Measurements from ENCODE around the gene PGAM4.
"Not testable (repeated sequence)": the region's sequence is repeated elsewhere in the genome, so short reads cannot be mapped to it uniquely, and the experiment has no call there.

The PGAM4 gene

GRCh38 chrX:77969538-77969937 is at the start of gene PGAM4:
PGAM4 (minus strand) TSS chrX:77969638; CDS start chrX:77969638, 0 bp downstream.
- DNase-seq (ENCODE audit: low read depth): no peak

GRCh38 chrX:78011846-78012245 is 42.4 kb upstream of the PGAM4 start:
- DNase-seq (ENCODE audit: low read depth): peak; percentile 55

- no peak for DNase-seq (ENCODE audit: low read depth)
Observed at GRCh38 chrX:77979870-77980269, 10.4 kb upstream of the PGAM4 start.

- no peak for DNase-seq (ENCODE audit: low read depth)
Observed at GRCh38 chrX:77977518-77977917, 8.1 kb upstream of the PGAM4 start.

GRCh38 chrX:77977095-77977494 is 7.7 kb upstream of the PGAM4 start:
- DNase-seq (ENCODE audit: low read depth): no peak

GRCh38 chrX:77975755-77976154 is 6.3 kb upstream of the PGAM4 start:
- DNase-seq (ENCODE audit: low read depth): peak; percentile 40

- no peak for DNase-seq (ENCODE audit: low read depth)
Observed at GRCh38 chrX:77967631-77968030, 1.8 kb downstream of the PGAM4 start.

- DNase-seq (ENCODE audit: low read depth): no peak
Observed at GRCh38 chrX:77966361-77966760, 3.1 kb downstream of the PGAM4 start.

- DNase-seq (ENCODE audit: low read depth): peak; percentile 33
Observed at GRCh38 chrX:77962068-77962902, 7.2 kb downstream of the PGAM4 start.

GRCh38 chrX:77961063-77961462 is 8.4 kb downstream of the PGAM4 start:
- no peak for DNase-seq (ENCODE audit: low read depth)

- DNase-seq (ENCODE audit: low read depth): no peak
Observed at GRCh38 chrX:77960567-77960966, 8.9 kb downstream of the PGAM4 start.

GRCh38 chrX:77953708-77954107 is 15.7 kb downstream of the PGAM4 start:
- DNase-seq (ENCODE audit: low read depth): peak; percentile 43

GRCh38 chrX:77953302-77953701 is 16.1 kb downstream of the PGAM4 start:
- DNase-seq (ENCODE audit: low read depth): peak; percentile 12

GRCh38 chrX:77952173-77952572 is 17.3 kb downstream of the PGAM4 start:
- no peak for DNase-seq (ENCODE audit: low read depth)

- DNase-seq (ENCODE audit: low read depth): no peak
Observed at GRCh38 chrX:77949840-77950239, 19.6 kb downstream of the PGAM4 start.

GRCh38 chrX:77946571-77946970 is 22.9 kb downstream of the PGAM4 start:
- no peak for DNase-seq (ENCODE audit: low read depth)

- DNase-seq (ENCODE audit: low read depth): no peak
Observed at GRCh38 chrX:77945910-77946545, 23.4 kb downstream of the PGAM4 start.

- DNase-seq (ENCODE audit: low read depth): not testable (repeated sequence)
Observed at GRCh38 chrX:77945031-77945430, 24.4 kb downstream of the PGAM4 start.

- no peak for DNase-seq (ENCODE audit: low read depth)
Observed at GRCh38 chrX:77938083-77938680, 31.3 kb downstream of the PGAM4 start.

- DNase-seq (ENCODE audit: low read depth): peak; percentile 70
Observed at GRCh38 chrX:77937291-77937690, 32.1 kb downstream of the PGAM4 start.

- peak; percentile 10 for DNase-seq (ENCODE audit: low read depth)
Observed at GRCh38 chrX:77936299-77936698, 33.1 kb downstream of the PGAM4 start.

- no peak for DNase-seq (ENCODE audit: low read depth)
Observed at GRCh38 chrX:77935886-77936285, 33.6 kb downstream of the PGAM4 start.

GRCh38 chrX:77930581-77930980 is 38.9 kb downstream of the PGAM4 start:
- DNase-seq (ENCODE audit: low read depth): no peak
